ENCODE data around the gene COL23A1.

DNA sequence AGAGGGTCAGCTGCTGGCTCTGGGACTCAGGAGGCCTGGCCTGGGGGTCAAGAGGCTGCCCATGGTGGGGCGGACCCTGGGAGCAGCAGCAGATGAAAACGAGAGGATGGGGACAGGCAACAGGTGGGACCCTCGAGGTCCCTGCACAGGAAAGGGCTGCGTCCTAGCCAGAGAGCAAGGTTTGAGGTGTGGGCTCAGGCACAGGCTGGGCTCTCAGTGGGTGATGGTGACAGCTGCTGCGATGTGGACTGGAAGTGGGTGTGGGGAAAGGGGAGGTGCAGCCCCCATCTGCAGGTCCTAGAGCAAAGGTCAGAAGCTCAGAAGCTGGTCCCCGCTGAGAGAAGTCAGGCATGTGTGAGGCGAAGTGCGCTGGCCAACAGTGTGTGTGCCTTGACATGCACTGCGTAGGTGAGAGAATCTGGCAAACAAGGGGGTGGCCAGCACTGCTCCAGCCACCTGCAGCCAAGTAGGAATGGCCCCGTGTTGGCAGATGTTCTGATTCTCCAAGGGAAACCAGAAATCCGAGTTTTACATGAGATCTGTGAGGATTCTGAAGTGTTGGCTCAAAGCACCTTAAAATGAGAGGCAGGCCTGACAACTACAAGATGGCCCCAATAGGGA is 85.7 kb downstream of the COL23A1 start:
- TF ChIP-seq POLR2AphosphoS5 (IDR thresholded peaks at IDR 0.05; ENCODE audit: low read depth, low read length) (no peak), POLR2A (IDR thresholded peaks at IDR 0.05; ENCODE audit: low read depth, low read length) (no peak), TAF1 (IDR thresholded peaks at IDR 0.05; ENCODE audit: low read depth, low read length) (no peak)
